VCaP (cell line): Measurements from ENCODE around the gene CCDC30.
A peak's percentile ranks its signal among the peaks of the same experiment; 100 is the strongest.

ENCODE experiments used
- H3K27ac ChIP-seq: fragments of 450-650 bp; 2 replicates; pipeline ENCODE4 v1.5.1; 2017
- CTCF ChIP-seq: fragments of 450-650 bp; conservative IDR thresholded peaks from 2 replicates; pipeline ENCODE4 v1.5.1; 2017; ENCODE audit warnings: mild to moderate bottlenecking, moderate library complexity

CCDC30 gene

DNA sequence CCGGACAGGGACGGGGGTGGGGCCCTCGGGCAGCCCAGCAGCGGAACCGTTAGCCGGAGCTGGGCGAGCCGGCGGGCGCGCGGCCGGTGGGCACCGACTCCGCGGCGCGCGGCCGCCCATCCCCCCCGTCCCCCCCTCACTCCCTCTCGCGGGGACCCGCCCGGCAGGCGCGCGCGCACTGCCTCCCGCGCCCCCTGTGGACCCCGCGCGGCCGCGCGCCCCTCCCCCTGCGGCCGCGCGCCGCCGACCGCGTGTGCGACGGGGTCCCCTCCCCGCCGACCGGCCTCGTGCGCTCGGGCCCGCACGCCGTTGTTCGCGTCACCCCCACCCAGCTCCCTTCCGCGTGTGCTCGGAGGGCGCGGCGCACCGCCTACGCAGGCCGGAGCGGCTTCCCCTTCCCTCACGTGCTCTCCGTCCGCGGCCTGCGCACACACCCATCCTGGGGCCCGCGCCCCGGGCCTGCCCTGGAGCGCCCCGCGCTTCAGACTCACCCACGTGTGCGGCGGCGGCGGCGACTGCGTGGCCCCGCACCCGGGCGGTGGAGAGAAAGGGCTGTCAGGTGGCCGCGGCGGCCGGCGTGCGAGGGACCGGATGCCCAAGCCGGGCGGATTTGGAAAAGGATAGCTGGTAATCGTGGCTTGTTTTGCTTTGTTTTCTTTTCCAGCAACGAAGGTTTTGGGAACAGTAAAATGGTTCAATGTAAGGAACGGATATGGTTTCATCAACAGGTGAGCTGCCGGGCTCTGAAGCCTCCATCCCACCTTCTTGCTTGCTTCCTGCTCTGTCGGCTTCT lies 219.8 kb downstream of the CCDC30 start:
- TF ChIP-seq CTCF = no peak
- peak overlapping the region; percentile 96 for H3K27ac ChIP-seq

DNA sequence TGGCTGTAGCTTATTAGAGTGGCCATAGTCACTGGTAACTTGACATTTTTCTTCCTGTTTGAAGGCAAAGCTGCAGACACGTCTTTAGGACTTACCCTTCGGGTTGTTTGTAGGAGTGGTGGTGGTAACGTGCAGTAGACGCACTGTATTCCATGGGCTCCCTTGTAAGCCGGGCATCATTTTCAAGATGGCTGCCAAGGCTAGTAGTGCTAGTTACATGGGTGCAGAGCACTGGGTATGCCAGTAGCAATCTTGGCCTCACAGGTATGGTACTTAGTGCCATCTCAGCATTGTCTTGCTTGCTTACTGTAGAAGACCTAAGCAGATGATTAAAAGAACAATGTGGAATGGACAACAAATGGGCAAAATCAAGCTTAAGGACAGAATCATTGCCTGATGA lies 221.1 kb downstream of the CCDC30 start:
- peak overlapping the region; percentile 96 for H3K27ac ChIP-seq
- no peak for TF ChIP-seq CTCF

GRCh38 chr1:42686418-42686817 lies 223.3 kb downstream of the CCDC30 start:
- H3K27ac ChIP-seq = no peak overlapping the region
- TF ChIP-seq CTCF = no peak

DNA sequence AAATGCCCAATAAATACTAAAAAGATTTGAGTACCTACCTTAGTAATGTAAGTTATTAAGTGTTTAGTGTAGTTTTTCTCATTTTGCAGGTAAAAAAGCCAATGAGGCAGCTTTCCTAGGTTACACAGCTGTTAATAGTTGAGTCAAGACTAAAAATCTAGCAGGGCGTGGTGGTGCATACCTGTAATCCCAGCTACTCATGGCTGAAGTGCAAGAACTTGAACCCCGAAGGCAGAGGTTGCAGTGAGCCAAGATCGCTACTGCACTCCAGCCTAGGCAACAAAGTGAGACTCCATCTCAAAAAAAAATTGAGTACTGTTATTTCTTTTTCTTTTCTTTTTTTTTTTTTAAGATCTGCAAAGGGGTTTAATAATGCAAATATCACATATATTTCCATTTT lies 226.8 kb downstream of the CCDC30 start:
- no peak overlapping the region for H3K27ac ChIP-seq
- TF ChIP-seq CTCF = no peak

- peak; percentile 34; the same call in 1 of the 2 replicates for TF ChIP-seq CTCF
- peak overlapping the region; percentile 69; the same call in 1 of the 2 replicates for H3K27ac ChIP-seq
Observed at GRCh38 chr1:42690477-42691156, 227.5 kb downstream of the CCDC30 start.

GRCh38 chr1:42691157-42691498 lies 228.0 kb downstream of the CCDC30 start:
- H3K27ac ChIP-seq = peak overlapping the region; percentile 69; the same call in 1 of the 2 replicates
- TF ChIP-seq CTCF = no peak

GRCh38 chr1:42692461-42692860 lies 229.4 kb downstream of the CCDC30 start:
- peak overlapping the region; percentile 69 for H3K27ac ChIP-seq
- no peak for TF ChIP-seq CTCF
